ENCODE results near the gene AIFM1.

- TF ChIP-seq, protein P1, sequence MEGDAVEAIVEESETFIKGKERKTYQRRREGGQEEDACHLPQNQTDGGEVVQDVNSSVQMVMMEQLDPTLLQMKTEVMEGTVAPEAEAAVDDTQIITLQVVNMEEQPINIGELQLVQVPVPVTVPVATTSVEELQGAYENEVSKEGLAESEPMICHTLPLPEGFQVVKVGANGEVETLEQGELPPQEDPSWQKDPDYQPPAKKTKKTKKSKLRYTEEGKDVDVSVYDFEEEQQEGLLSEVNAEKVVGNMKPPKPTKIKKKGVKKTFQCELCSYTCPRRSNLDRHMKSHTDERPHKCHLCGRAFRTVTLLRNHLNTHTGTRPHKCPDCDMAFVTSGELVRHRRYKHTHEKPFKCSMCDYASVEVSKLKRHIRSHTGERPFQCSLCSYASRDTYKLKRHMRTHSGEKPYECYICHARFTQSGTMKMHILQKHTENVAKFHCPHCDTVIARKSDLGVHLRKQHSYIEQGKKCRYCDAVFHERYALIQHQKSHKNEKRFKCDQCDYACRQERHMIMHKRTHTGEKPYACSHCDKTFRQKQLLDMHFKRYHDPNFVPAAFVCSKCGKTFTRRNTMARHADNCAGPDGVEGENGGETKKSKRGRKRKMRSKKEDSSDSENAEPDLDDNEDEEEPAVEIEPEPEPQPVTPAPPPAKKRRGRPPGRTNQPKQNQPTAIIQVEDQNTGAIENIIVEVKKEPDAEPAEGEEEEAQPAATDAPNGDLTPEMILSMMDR (IDR thresholded peaks at IDR 0.05): no peak
- no peak for TF ChIP-seq POLR2A (IDR thresholded peaks at IDR 0.05)
Observed at GRCh38 chrX:130103605-130104004, 62.0 kb downstream of the AIFM1 start.
